Hepatocyte (in vitro differentiated cells): ENCODE data around the gene FN1. TPM values are rescaled to one million over a fixed set of nuclear protein-coding genes. Genes with fewer than 3 reads are reported as not detected.

Source experiments
- DNase-seq: peaks from one replicate; pipeline ENCODE4 v3.0.0-alpha.2; 2016; ENCODE audit warnings: low spot score
- H2AFZ ChIP-seq: fragments of 200-600 bp; sonication (generic); 2 replicates; pipeline ENCODE4 v1.6.0; 2016; ENCODE audit warnings: antibody characterized with exemption, mild to moderate bottlenecking
- H3K27ac ChIP-seq: fragments of 200-600 bp; sonication (generic); 2 replicates; pipeline ENCODE4 v1.5.1; 2016; ENCODE audit warnings: mild to moderate bottlenecking
- H3K27me3 ChIP-seq: fragments of 200-600 bp; sonication (generic); 2 replicates; pipeline ENCODE4 v1.6.1; 2016
- H3K36me3 ChIP-seq: fragments of 200-600 bp; sonication (generic); replicated peaks from 2 replicates; pipeline ENCODE4 v1.5.1; 2016; ENCODE audit warnings: low read depth; ENCODE audit not compliant: insufficient read depth
- H3K4me1 ChIP-seq: fragments of 200-600 bp; sonication (generic); 2 replicates; pipeline ENCODE4 v1.5.1; 2016; ENCODE audit warnings: mild to moderate bottlenecking, moderate library complexity; ENCODE audit not compliant: insufficient read depth
- H3K4me2 ChIP-seq: fragments of 200-600 bp; sonication (generic); 2 replicates; pipeline ENCODE4 v1.6.0; 2016
- H3K4me3 ChIP-seq: fragments of 200-600 bp; sonication (generic); 2 replicates; pipeline ENCODE4 v1.5.1; 2016; ENCODE audit warnings: mild to moderate bottlenecking
- H3K79me2 ChIP-seq: fragments of 200-600 bp; sonication (generic); 2 replicates; pipeline ENCODE4 v1.6.0; 2017; ENCODE audit warnings: mild to moderate bottlenecking
- H3K9me2 ChIP-seq: fragments of 200-600 bp; sonication (generic); replicated peaks from 2 replicates; pipeline ENCODE4 v1.6.0; 2017; ENCODE audit warnings: mild to moderate bottlenecking; ENCODE audit not compliant: insufficient read depth
- H3K9me3 ChIP-seq: fragments of 200-600 bp; sonication (generic); 2 replicates; pipeline ENCODE4 v1.5.1; 2016; ENCODE audit warnings: low read depth, mild to moderate bottlenecking
- H4K20me1 ChIP-seq: fragments of 200-600 bp; sonication (generic); 2 replicates; pipeline ENCODE4 v1.6.0; 2016; ENCODE audit warnings: mild to moderate bottlenecking; ENCODE audit not compliant: insufficient read depth, poor library complexity, severe bottlenecking
- CTCF ChIP-seq: fragments of 200-600 bp; sonication (generic); IDR thresholded peaks from 2 replicates; pipeline ENCODE4 v1.5.1; 2016; ENCODE audit warnings: antibody characterized with exemption, mild to moderate bottlenecking; ENCODE audit not compliant: poor library complexity
- EZH2 ChIP-seq: fragments of 200-600 bp; sonication (generic); IDR thresholded peaks from 2 replicates; pipeline ENCODE4 v1.6.1; 2016; ENCODE audit warnings: antibody characterized with exemption, mild to moderate bottlenecking, borderline replicate concordance
- EZH2phosphoT487 ChIP-seq: fragments of 200-600 bp; sonication (generic); IDR thresholded peaks from one replicate; pipeline ENCODE4 v1.6.1; 2018; ENCODE audit warnings: antibody characterized with exemption, mild to moderate bottlenecking, low read depth, moderate library complexity; ENCODE audit not compliant: unreplicated experiment, severe bottlenecking
- WGBS: methylation state at CpG from one replicate; pipeline ENCODE4 v1.1.6; 2016; ENCODE audit warnings: low lambda C conversion rate; ENCODE audit errors: missing lambda C conversion rate; 5-methylcytosine and 5-hydroxymethylcytosine counted together
- polyA plus RNA-seq: library from polyadenylated mRNA; unstranded; fragments of >200 nt; fragmentation: Nextera tagmentation; extraction: Ambion mirVana; gene quantifications from 2 replicates; pipeline ENCODE4 v1.2.1, GENCODE V29; 2016
- total RNA-seq: library from RNA; depleted of rRNA; stranded (reverse); fragments of >200 nt; gene quantifications from 2 replicates; pipeline ENCODE4 v1.2.3, GENCODE V29; 2014

FN1 gene
- total and polyA plus RNA-seq, 2 experiments from 2014 or later = 1,650 to 3,020 TPM

GRCh38 chr2:215358891-215359575, 76.8 kb downstream of the FN1 start:
- no peak for TF ChIP-seq EZH2phosphoT487
- TF ChIP-seq EZH2 = no peak
- no peak for TF ChIP-seq CTCF
- no peaks in the 10 kb centered on the region for H3K79me2 ChIP-seq
- no peaks in the 10 kb centered on the region for H4K20me1 ChIP-seq
- H2AFZ ChIP-seq = no peak overlapping the region
- DNase-seq = no peak
- H3K27me3 ChIP-seq = no peaks in the 10 kb centered on the region
- H3K4me3 ChIP-seq = no peak overlapping the region
- H3K4me1 ChIP-seq = no peaks in the 10 kb centered on the region
- no peaks in the 10 kb centered on the region for H3K9me2 ChIP-seq
- H3K9me3 ChIP-seq = no peaks in the 10 kb centered on the region
- peaks cover 2% of the 10 kb centered on the region for H3K36me3 ChIP-seq
- WGBS = 84% methylated on average over 15 of the region's 15 CpGs
- no peak overlapping the region for H3K27ac ChIP-seq
- no peak overlapping the region for H3K4me2 ChIP-seq

- H3K4me3 ChIP-seq = no peak overlapping the region
- no peaks in the 10 kb centered on the region for H4K20me1 ChIP-seq
- TF ChIP-seq CTCF = no peak
- TF ChIP-seq EZH2 = no peak
- no peak for TF ChIP-seq EZH2phosphoT487
- H3K9me2 ChIP-seq = no peaks in the 10 kb centered on the region
- no peak overlapping the region for H3K4me2 ChIP-seq
- H3K79me2 ChIP-seq = no peaks in the 10 kb centered on the region
- no peaks in the 10 kb centered on the region for H3K9me3 ChIP-seq
- H3K27ac ChIP-seq = no peak overlapping the region
- H3K4me1 ChIP-seq = no peaks in the 10 kb centered on the region
- no peak overlapping the region for H2AFZ ChIP-seq
- no peaks in the 10 kb centered on the region for H3K27me3 ChIP-seq
- H3K36me3 ChIP-seq = peaks cover 2% of the 10 kb centered on the region
- 75% methylated on average over 4 of the region's 4 CpGs for WGBS
- DNase-seq = no peak
Observed at GRCh38 chr2:215358312-215358845, 77.5 kb downstream of the FN1 start.

- no peak overlapping the region for H3K4me3 ChIP-seq
- H3K4me2 ChIP-seq = no peak overlapping the region
- H4K20me1 ChIP-seq = no peaks in the 10 kb centered on the region
- peaks cover 2% of the 10 kb centered on the region for H3K36me3 ChIP-seq
- TF ChIP-seq EZH2 = no peak
- no peak for TF ChIP-seq CTCF
- no peak for TF ChIP-seq EZH2phosphoT487
- no peaks in the 10 kb centered on the region for H3K4me1 ChIP-seq
- 53% methylated on average over 3 of the region's 3 CpGs for WGBS
- no peaks in the 10 kb centered on the region for H3K79me2 ChIP-seq
- no peak overlapping the region for H3K27ac ChIP-seq
- H3K9me2 ChIP-seq = no peaks in the 10 kb centered on the region
- no peaks in the 10 kb centered on the region for H3K9me3 ChIP-seq
- DNase-seq = no peak
- no peaks in the 10 kb centered on the region for H3K27me3 ChIP-seq
- no peak overlapping the region for H2AFZ ChIP-seq
Observed at GRCh38 chr2:215357660-215358059, 78.2 kb downstream of the FN1 start.
